HepG2 (cell line): ENCODE measurements around the gene CLASP1. TPM values are rescaled to one million over a fixed set of nuclear protein-coding genes. Genes with fewer than 3 reads are reported as not detected.

ENCODE experiments used
- ATAC-seq: fragments of 200-7000 bp; cut with Tn5 transposase; 3 replicates; pipeline ENCODE4 v1.9.1; 2020; ENCODE audit warnings: mild to moderate bottlenecking, moderate library complexity
- BruUV-seq: library from RNA; stranded (reverse); fragments of 400-500 nt; replicated peaks from 2 replicates; lab custom pipeline; 2021; lab: Mats Ljungman, UMichigan
- CTCF ChIA-PET: fragments of 300-600 bp; formaldehyde crosslinking; extraction: SDS; loops from one replicate; lab custom pipeline; 2021; ENCODE audit warnings: low total read pairs, inconsistent platforms, low intra/inter-chr PET ratio; lab: Yijun Ruan, JAX
- POLR2A ChIA-PET: fragments of 350-600 bp; sonication (Branson Sonifier 250); formaldehyde crosslinking; loops from one replicate; lab custom pipeline; 2020; ENCODE audit warnings: antibody characterized with exemption, inconsistent platforms; lab: Yijun Ruan, JAX
- DNase-seq: peaks from one replicate; pipeline ENCODE4 v3.0.0-alpha.2; 2015; ENCODE audit warnings: low spot score
- FAIRE-seq: peaks from 3 replicates; lab custom pipeline; 2011; peaks lifted over from hg19 to GRCh38; lab: Jason Lieb, UNC
- H2AFZ ChIP-seq: one replicate; pipeline ENCODE4 v1.6.1; 2011; ENCODE audit warnings: low read length, inconsistent platforms
- H3K27ac ChIP-seq: fragments of 300-600 bp; 3 replicates; pipeline ENCODE4 v1.8.0; 2011; ENCODE audit warnings: mixed run types, mild to moderate bottlenecking, mixed read lengths, low read length, inconsistent platforms; ENCODE audit not compliant: insufficient read depth; ENCODE audit errors: extremely low read length
- H3K27me3 ChIP-seq, 2 experiments: fragments of 200-600 bp in 1 of 2; 2 replicates in 1 of 2; 3 replicates in 1 of 2; pipeline versions ENCODE4 v1.6.0 to v1.8.0; 2011; ENCODE audit warnings: low read length in 2 of 2, mild to moderate bottlenecking in 2 of 2, moderate library complexity in 2 of 2, inconsistent platforms in 1 of 2; ENCODE audit not compliant: insufficient read depth in 2 of 2, control insufficient read depth in 1 of 2
- H3K36me3 ChIP-seq, 2 experiments: fragments of 200-600 bp in 1 of 2; replicated peaks in 1 of 2; 2 replicates in 1 of 2; 3 replicates in 1 of 2; pipeline versions ENCODE4 v1.5.1 to v1.8.0; 2011; ENCODE audit warnings: low read length in 2 of 2, inconsistent platforms in 1 of 2; ENCODE audit not compliant: insufficient read depth in 2 of 2, control insufficient read depth in 1 of 2
- H3K4me1 ChIP-seq: 2 replicates; pipeline ENCODE4 v1.5.1; 2012; ENCODE audit warnings: low read length, inconsistent platforms; ENCODE audit not compliant: insufficient read depth
- H3K4me2 ChIP-seq: 2 replicates; pipeline ENCODE4 v1.6.0; 2011; ENCODE audit warnings: low read depth, low read length, inconsistent platforms
- H3K4me3 ChIP-seq, 3 experiments: fragments of 200-600 bp in 1 of 3; sonication (generic), shearing (Covaris generic) in 1 of 3; replicated peaks in 1 of 3; 2 replicates each; pipeline ENCODE4 v1.5.1; 2011 to 2016; ENCODE audit warnings: low read length in 3 of 3, inconsistent platforms in 2 of 3, low read depth in 2 of 3, mild to moderate bottlenecking in 2 of 3, control low read depth in 1 of 3, mixed read lengths in 1 of 3; ENCODE audit not compliant: insufficient read depth in 1 of 3
- H3K79me2 ChIP-seq: one replicate; pipeline ENCODE4 v1.6.1; 2011; ENCODE audit warnings: low read length, inconsistent platforms; ENCODE audit not compliant: insufficient read depth
- H3K9ac ChIP-seq: 2 replicates; pipeline ENCODE4 v1.6.0; 2011; ENCODE audit warnings: mild to moderate bottlenecking, low read depth, low read length, inconsistent platforms; ENCODE audit not compliant: insufficient read depth
- H3K9me3 ChIP-seq: 2 replicates; pipeline ENCODE4 v1.5.1; 2012; ENCODE audit warnings: mild to moderate bottlenecking, low read length
- H4K20me1 ChIP-seq: 2 replicates; pipeline ENCODE4 v1.6.0; 2011; ENCODE audit warnings: inconsistent platforms, mild to moderate bottlenecking, low read length, moderate library complexity; ENCODE audit not compliant: insufficient read depth
- ARID4A ChIP-seq: sonication (generic); formaldehyde crosslinking; IDR thresholded peaks from 2 replicates; pipeline ENCODE4 v1.5.0; 2020; ENCODE audit warnings: mild to moderate bottlenecking, missing genetic modification reagents, borderline replicate concordance
- CBX2 ChIP-seq, 2 experiments: fragments of 200-600 bp in 1 of 2; sonication (generic); formaldehyde crosslinking in 1 of 2; IDR thresholded peaks; 2 replicates each; pipeline versions ENCODE4 v1.7.0 to v1.8.1; 2018 to 2022; ENCODE audit warnings: low read depth in 2 of 2, low read length in 1 of 2, mild to moderate bottlenecking in 1 of 2, missing genetic modification reagents in 1 of 2
- GMEB1 ChIP-seq: sonication (generic); formaldehyde crosslinking; IDR thresholded peaks from 2 replicates; pipeline ENCODE4 v1.5.1; 2020; ENCODE audit warnings: missing genetic modification reagents, mild to moderate bottlenecking, borderline replicate concordance
- HMG20B ChIP-seq: conservative IDR thresholded peaks from 2 replicates; pipeline ENCODE4 v1.6.1; 2016; ENCODE audit warnings: missing genetic modification reagents, missing compliant biosample characterization
- SSRP1 ChIP-seq: IDR thresholded peaks from 2 replicates; pipeline ENCODE4 v1.6.1; 2016; ENCODE audit warnings: control low read depth
- TARDBP ChIP-seq: sonication (generic); formaldehyde crosslinking; IDR thresholded peaks from 2 replicates; pipeline ENCODE4 v1.8.0; 2022; ENCODE audit warnings: mild to moderate bottlenecking, missing genetic modification reagents
- ZC3H13 ChIP-seq: sonication (generic); formaldehyde crosslinking; IDR thresholded peaks from 2 replicates; pipeline ENCODE4 v1.8.1; 2023; ENCODE audit warnings: mild to moderate bottlenecking, missing genetic modification reagents, moderate library complexity
- WGBS: methylation state at CpG from one replicate; pipeline ENCODE4 v1.1.6; 2017; ENCODE audit warnings: low lambda C conversion rate; 5-methylcytosine and 5-hydroxymethylcytosine counted together
- in situ Hi-C: cut with HindIII; loops from 2 replicates; pipeline ENCODE4 v1.10.0; 2017; ENCODE audit warnings: low pct_unique_long_range_greater_than_20kb; ENCODE audit not compliant: extremely low pct_ligation_motif_present
- intact Hi-C: fragments of 100-400 bp; cut with micrococcal nuclease; formaldehyde crosslinking; loops from one replicate; pipeline ENCODE4 v1.10.0; 2022; ENCODE audit not compliant: unreplicated experiment
- polyA plus RNA-seq, 8 experiments: library from polyadenylated mRNA; depleted of rRNA in 3 of 8; stranded (reverse) in 7 of 8; unstranded in 1 of 8; fragments of >200 nt; fragmentation: Illumina TruSeq in 4 of 8; extraction: Trizol in 4 of 8; gene quantifications; 2 replicates each; pipeline versions ENCODE4 v1.2.1 to v1.2.3, GENCODE V29; 2011 to 2016; ENCODE audit warnings: low read depth in 4 of 8, missing spikeins in 1 of 8, mixed read lengths in 1 of 8; ENCODE audit not compliant: insufficient read depth in 1 of 8
- total RNA-seq, 5 experiments: library from RNA; depleted of rRNA; stranded (reverse); fragments of >200 nt; fragmentation: Illumina TruSeq; extraction: Trizol; gene quantifications; 2 replicates each; pipeline ENCODE4 v1.2.3, GENCODE V29; 2016; ENCODE audit warnings: low read depth in 1 of 5

The CLASP1 gene
- total and polyA plus RNA-seq, 2 of the 13 experiments (the other 11 are each of a cell fraction or from before 2014, with no cell fraction given), result 11.7 to 47.9 TPM

GRCh38 chr2:121506621-121507020, 142.6 kb downstream of the CLASP1 start (continued):
- TF ChIP-seq GMEB1 (CRISPR knock-in tag) (no peak), SSRP1 (no peak), ZC3H13 (no peak)

- Histone ChIP-seq H3K27ac (no peak overlapping the region), H2AFZ (no peak overlapping the region), H4K20me1 (no peaks in the 10 kb centered on the region; the same call in 1 of the 2 replicates), H3K9ac (no peak overlapping the region), H3K27me3 (no peaks in the 10 kb centered on the region), H3K4me2 (no peak overlapping the region), H3K4me1 (peaks cover 10% of the 10 kb centered on the region; the same call in 1 of the 2 replicates), H3K9me3 (peaks cover under 1% of the 10 kb centered on the region; the same call in 1 of the 2 replicates)
- POLR2A ChIA-PET, result no interaction called here
- DNase-seq, result no peak
- 96% methylated on average over 4 of the region's 4 CpGs for WGBS
- BruUV-seq, result no TSS peak
- FAIRE-seq, result no peak
- TF ChIP-seq HMG20B (CRISPR knock-in tag) (no peak), TARDBP (no peak), CBX2 (IDR thresholded peaks at IDR 0.05; ENCODE audit: low read depth, low read length) (no peak), CBX2 (CRISPR knock-in tag; IDR thresholded peaks at IDR 0.05; ENCODE audit: low read depth) (no peak), ARID4A (CRISPR knock-in tag) (no peak)
- TF ChIP-seq, all 625 proteins: peak for 0
- intact Hi-C loops, result no loop called here
- Histone ChIP-seq H3K36me3 (peaks cover 8 to 44% of the 10 kb centered on the region in 2 experiments), H3K4me3 (no peak overlapping the region), H3K79me2 (peaks cover 14% of the 10 kb centered on the region)
- in situ Hi-C loops, result no loop called here
- CTCF ChIA-PET, result no interaction called here
- ATAC-seq, result no peak
Measured at GRCh38 chr2:121505986-121506586, 143.2 kb downstream of the CLASP1 start.
